Measurements from ENCODE around the gene MTG2. TPM values are rescaled to one million over a fixed set of nuclear protein-coding genes. Genes with fewer than 3 reads are reported as not detected.
A peak's percentile ranks its signal among the peaks of the same experiment; 100 is the strongest.

MTG2 gene
- total RNA-seq, 1 donor from 2014 or later: 32.9 TPM

- Mint-ChIP-seq H3K27ac (ENCODE audit: unreplicated experiment) (no peak overlapping the region), H3K4me3 (no peak overlapping the region), H3K9me3 (no peaks in the 10 kb centered on the region), H3K4me1 (peaks cover 21% of the 10 kb centered on the region), H3K36me3 (ENCODE audit: low read depth) (no peaks in the 10 kb centered on the region), H3K27me3 (ENCODE audit: low read depth) (no peaks in the 10 kb centered on the region)
- no peak for DNase-seq (ENCODE audit: low read depth, low spot score)
- TF ChIP-seq CTCF (conservative IDR thresholded peaks at IDR 0.05): no peak
Observed at GRCh38 chr20:62232194-62232593, 49.4 kb downstream of the MTG2 start.

- H3K4me1 Mint-ChIP-seq: peaks cover 29% of the 10 kb centered on the region
- no peak for TF ChIP-seq CTCF (conservative IDR thresholded peaks at IDR 0.05)
- H3K9me3 Mint-ChIP-seq: no peaks in the 10 kb centered on the region
- H3K27ac Mint-ChIP-seq (ENCODE audit: unreplicated experiment): no peak overlapping the region
- H3K4me3 Mint-ChIP-seq: no peak overlapping the region
- no peaks in the 10 kb centered on the region for H3K36me3 Mint-ChIP-seq (ENCODE audit: low read depth)
- no peaks in the 10 kb centered on the region for H3K27me3 Mint-ChIP-seq (ENCODE audit: low read depth)
- DNase-seq (ENCODE audit: low read depth, low spot score): no peak
Observed at GRCh38 chr20:62232770-62233645, 50.2 kb downstream of the MTG2 start.

- H3K27me3 Mint-ChIP-seq (ENCODE audit: low read depth): no peaks in the 10 kb centered on the region
- no peak overlapping the region for H3K27ac Mint-ChIP-seq (ENCODE audit: unreplicated experiment)
- TF ChIP-seq CTCF (conservative IDR thresholded peaks at IDR 0.05): no peak
Observed at GRCh38 chr20:62233684-62234083, 50.9 kb downstream of the MTG2 start.

GRCh38 chr20:62234339-62234738, 51.5 kb downstream of the MTG2 start:
- no peaks in the 10 kb centered on the region for H3K27me3 Mint-ChIP-seq (ENCODE audit: low read depth)
- no peak for TF ChIP-seq CTCF (conservative IDR thresholded peaks at IDR 0.05)
- no peaks in the 10 kb centered on the region for H3K9me3 Mint-ChIP-seq
- H3K4me3 Mint-ChIP-seq: peak overlapping the region; percentile 11
- peaks cover 34% of the 10 kb centered on the region for H3K4me1 Mint-ChIP-seq
- no peaks in the 10 kb centered on the region for H3K36me3 Mint-ChIP-seq (ENCODE audit: low read depth)
- H3K27ac Mint-ChIP-seq (ENCODE audit: unreplicated experiment): peak overlapping the region; percentile 82
- no peak for DNase-seq (ENCODE audit: low read depth, low spot score)

More at GRCh38 chr20:62233684-62234083, 50.9 kb downstream of the MTG2 start:
- Mint-ChIP-seq H3K36me3 (ENCODE audit: low read depth) (no peaks in the 10 kb centered on the region), H3K4me3 (no peak overlapping the region), H3K9me3 (no peaks in the 10 kb centered on the region), H3K4me1 (peaks cover 30% of the 10 kb centered on the region)
- DNase-seq (ENCODE audit: low read depth, low spot score): no peak

GRCh38 chr20:62235001-62235776, 52.4 kb downstream of the MTG2 start:
- Mint-ChIP-seq H3K9me3 (no peaks in the 10 kb centered on the region), H3K27me3 (ENCODE audit: low read depth) (no peaks in the 10 kb centered on the region), H3K27ac (ENCODE audit: unreplicated experiment) (no peak overlapping the region), H3K36me3 (ENCODE audit: low read depth) (no peaks in the 10 kb centered on the region), H3K4me1 (peaks cover 40% of the 10 kb centered on the region), H3K4me3 (peak overlapping the region; percentile 11)
- TF ChIP-seq CTCF (conservative IDR thresholded peaks at IDR 0.05): no peak
- DNase-seq (ENCODE audit: low read depth, low spot score): no peak
